HepG2 (cell line): ENCODE measurements around the gene TP63.

ENCODE experiments used
- CBFB ChIP-seq: sonication (generic); formaldehyde crosslinking; IDR thresholded peaks from 2 replicates; pipeline ENCODE4 v1.4.0; 2020; ENCODE audit warnings: missing genetic modification reagents
- CCDC6 ChIP-seq: sonication (generic); formaldehyde crosslinking; IDR thresholded peaks from 2 replicates; pipeline ENCODE4 v1.8.1; 2022; ENCODE audit warnings: mild to moderate bottlenecking, missing genetic modification reagents, moderate library complexity
- CTCF ChIP-seq: sonication (generic); formaldehyde crosslinking; IDR thresholded peaks from 2 replicates; pipeline ENCODE4 v1.5.0; 2020; ENCODE audit warnings: mild to moderate bottlenecking, missing genetic modification reagents, moderate library complexity
- FOXM1 ChIP-seq: sonication (generic); formaldehyde crosslinking; IDR thresholded peaks from 2 replicates; pipeline ENCODE4 v1.5.0; 2020; ENCODE audit warnings: missing genetic modification reagents
- FOXO1 ChIP-seq: sonication (generic); formaldehyde crosslinking; IDR thresholded peaks from 2 replicates; pipeline ENCODE4 v1.4.0; 2020; ENCODE audit warnings: missing genetic modification reagents
- MAFF ChIP-seq: IDR thresholded peaks from 2 replicates; pipeline ENCODE4 v1.6.1; 2011; ENCODE audit warnings: low read depth, low read length, improper control_type of control experiment
- NFE2L1 ChIP-seq: sonication (generic); formaldehyde crosslinking; IDR thresholded peaks from 2 replicates; pipeline ENCODE4 v1.4.0; 2020; ENCODE audit warnings: missing genetic modification reagents, mild to moderate bottlenecking, borderline replicate concordance
- RAD21 ChIP-seq: fragments of 450-650 bp; formaldehyde crosslinking; IDR thresholded peaks from 2 replicates; pipeline ENCODE4 v1.5.0; 2020; ENCODE audit warnings: mild to moderate bottlenecking
- SYNCRIP ChIP-seq: fragments of 200-400 bp; formaldehyde crosslinking; IDR thresholded peaks from 2 replicates; pipeline ENCODE4 v1.6.1; 2018; ENCODE audit warnings: mild to moderate bottlenecking, low read depth, low read length; ENCODE audit not compliant: insufficient read depth
- ZBTB3 ChIP-seq: sonication (generic); formaldehyde crosslinking; IDR thresholded peaks from 2 replicates; pipeline ENCODE4 v1.4.0; 2020; ENCODE audit warnings: low read depth, mild to moderate bottlenecking, moderate library complexity, missing genetic modification reagents, borderline replicate concordance
- ZNF121 ChIP-seq: sonication (generic); formaldehyde crosslinking; IDR thresholded peaks from 2 replicates; pipeline ENCODE4 v1.5.0; 2020; ENCODE audit warnings: mild to moderate bottlenecking, missing genetic modification reagents
- ZNF496 ChIP-seq: sonication (generic); formaldehyde crosslinking; IDR thresholded peaks from 2 replicates; pipeline ENCODE4 v1.8.1; 2023; ENCODE audit warnings: mild to moderate bottlenecking, moderate library complexity, missing genetic modification reagents; ENCODE audit not compliant: insufficient replicate concordance
- ZNF776 ChIP-seq: sonication (generic); formaldehyde crosslinking; IDR thresholded peaks from 2 replicates; pipeline ENCODE4 v1.4.0; 2020; ENCODE audit warnings: mild to moderate bottlenecking, missing genetic modification reagents
- TF ChIP-seq, protein P1 (sequence below): IDR thresholded peaks from 2 replicates; pipeline ENCODE4 v1.6.1; 2012; ENCODE audit warnings: low read length, improper control_type of control experiment

- TF ChIP-seq FOXM1 (no peak), CTCF (CRISPR knock-in tag) (no peak), FOXO1 (CRISPR knock-in tag) (no peak), RAD21 (CRISPR knock-in tag) (no peak), ZNF121 (CRISPR knock-in tag) (no peak), ZNF496 (no peak), ZBTB3 (CRISPR knock-in tag) (no peak), NFE2L1 (CRISPR knock-in tag) (no peak), CBFB (CRISPR knock-in tag) (no peak), CCDC6 (no peak), SYNCRIP (no peak), ZNF776 (CRISPR knock-in tag) (no peak), MAFF (no peak)
- TF ChIP-seq, protein P1, sequence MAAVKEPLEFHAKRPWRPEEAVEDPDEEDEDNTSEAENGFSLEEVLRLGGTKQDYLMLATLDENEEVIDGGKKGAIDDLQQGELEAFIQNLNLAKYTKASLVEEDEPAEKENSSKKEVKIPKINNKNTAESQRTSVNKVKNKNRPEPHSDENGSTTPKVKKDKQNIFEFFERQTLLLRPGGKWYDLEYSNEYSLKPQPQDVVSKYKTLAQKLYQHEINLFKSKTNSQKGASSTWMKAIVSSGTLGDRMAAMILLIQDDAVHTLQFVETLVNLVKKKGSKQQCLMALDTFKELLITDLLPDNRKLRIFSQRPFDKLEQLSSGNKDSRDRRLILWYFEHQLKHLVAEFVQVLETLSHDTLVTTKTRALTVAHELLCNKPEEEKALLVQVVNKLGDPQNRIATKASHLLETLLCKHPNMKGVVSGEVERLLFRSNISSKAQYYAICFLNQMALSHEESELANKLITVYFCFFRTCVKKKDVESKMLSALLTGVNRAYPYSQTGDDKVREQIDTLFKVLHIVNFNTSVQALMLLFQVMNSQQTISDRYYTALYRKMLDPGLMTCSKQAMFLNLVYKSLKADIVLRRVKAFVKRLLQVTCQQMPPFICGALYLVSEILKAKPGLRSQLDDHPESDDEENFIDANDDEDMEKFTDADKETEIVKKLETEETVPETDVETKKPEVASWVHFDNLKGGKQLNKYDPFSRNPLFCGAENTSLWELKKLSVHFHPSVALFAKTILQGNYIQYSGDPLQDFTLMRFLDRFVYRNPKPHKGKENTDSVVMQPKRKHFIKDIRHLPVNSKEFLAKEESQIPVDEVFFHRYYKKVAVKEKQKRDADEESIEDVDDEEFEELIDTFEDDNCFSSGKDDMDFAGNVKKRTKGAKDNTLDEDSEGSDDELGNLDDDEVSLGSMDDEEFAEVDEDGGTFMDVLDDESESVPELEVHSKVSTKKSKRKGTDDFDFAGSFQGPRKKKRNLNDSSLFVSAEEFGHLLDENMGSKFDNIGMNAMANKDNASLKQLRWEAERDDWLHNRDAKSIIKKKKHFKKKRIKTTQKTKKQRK, result no peak
These were observed 168.2 kb downstream of the TP63 start for GRCh38 chr3:189799366-189799765.
